Mesenchymal stem cell (in vitro differentiated cells and primary cell): ENCODE measurements around the gene PPP2R3C.
"Not testable (repeated sequence)": the region's sequence is repeated elsewhere in the genome, so short reads cannot be mapped to it uniquely, and the experiment has no call there.

Source experiments
- DNase-seq: peaks from one replicate; pipeline ENCODE4 v3.0.0-alpha.2; 2013
- H2AFZ ChIP-seq: one replicate; pipeline ENCODE4 v1.6.1; 2013; ENCODE audit warnings: low read depth, mild to moderate bottlenecking, control low read depth, inconsistent platforms, low read length, moderate library complexity
- H2AK5ac ChIP-seq: 2 replicates; pipeline ENCODE4 v1.6.1; 2013; ENCODE audit warnings: low read length, moderate library complexity, mild to moderate bottlenecking, inconsistent platforms; ENCODE audit not compliant: severe bottlenecking
- H2BK120ac ChIP-seq: one replicate; pipeline ENCODE4 v1.6.1; 2013; ENCODE audit warnings: low read depth, mild to moderate bottlenecking, inconsistent platforms, low read length, moderate library complexity
- H2BK12ac ChIP-seq, 2 experiments: one replicate each; pipeline ENCODE4 v1.6.1; 2013; ENCODE audit warnings: inconsistent platforms in 2 of 2, low read length in 2 of 2, mild to moderate bottlenecking in 2 of 2, moderate library complexity in 2 of 2, control low read depth in 1 of 2
- H2BK15ac ChIP-seq: one replicate; pipeline ENCODE4 v1.6.1; 2013; ENCODE audit warnings: mild to moderate bottlenecking, low read depth, inconsistent platforms; ENCODE audit not compliant: poor library complexity, severe bottlenecking
- H2BK5ac ChIP-seq: 2 replicates; pipeline ENCODE4 v1.6.1; 2013; ENCODE audit warnings: low read depth, mild to moderate bottlenecking, low read length, control low read depth, inconsistent platforms; ENCODE audit not compliant: poor library complexity, severe bottlenecking
- H3K14ac ChIP-seq, 2 experiments: one replicate each; pipeline ENCODE4 v1.6.1; 2013; ENCODE audit warnings: inconsistent platforms in 2 of 2, low read length in 2 of 2, control low read depth in 1 of 2, mild to moderate bottlenecking in 1 of 2, moderate library complexity in 1 of 2
- H3K18ac ChIP-seq, 2 experiments: one replicate each; pipeline ENCODE4 v1.6.1; 2013; ENCODE audit warnings: inconsistent platforms in 2 of 2, low read length in 2 of 2, control low read depth in 1 of 2, low read depth in 1 of 2, mild to moderate bottlenecking in 1 of 2
- H3K23ac ChIP-seq, 2 experiments: one replicate each; pipeline ENCODE4 v1.6.1; 2013; ENCODE audit warnings: inconsistent platforms in 2 of 2, low read length in 2 of 2, mild to moderate bottlenecking in 2 of 2, moderate library complexity in 2 of 2, control low read depth in 1 of 2
- H3K27ac ChIP-seq: 2 replicates; pipeline ENCODE4 v1.5.1; 2013; ENCODE audit warnings: mild to moderate bottlenecking, moderate library complexity, low read length, control low read depth, inconsistent platforms; ENCODE audit not compliant: poor library complexity, severe bottlenecking
- H3K27me3 ChIP-seq, 2 experiments: 2 replicates each; pipeline versions ENCODE4 v1.6.1 to v1.7.0; 2013; ENCODE audit warnings: low read length in 2 of 2, mild to moderate bottlenecking in 2 of 2, moderate library complexity in 2 of 2, control low read depth in 1 of 2, inconsistent platforms in 1 of 2; ENCODE audit not compliant: control insufficient read depth in 1 of 2, insufficient read depth in 1 of 2
- H3K36me3 ChIP-seq, 2 experiments: 2 replicates each; pipeline versions ENCODE4 v1.6.1 to v1.7.0; 2013; ENCODE audit warnings: low read length in 2 of 2, control low read depth in 1 of 2, inconsistent platforms in 1 of 2, low read depth in 1 of 2, mild to moderate bottlenecking in 1 of 2; ENCODE audit not compliant: insufficient read depth in 2 of 2, control insufficient read depth in 1 of 2
- H3K4ac ChIP-seq, 2 experiments: one replicate each; pipeline ENCODE4 v1.6.1; 2013; ENCODE audit warnings: inconsistent platforms in 2 of 2, low read length in 2 of 2, mild to moderate bottlenecking in 2 of 2, moderate library complexity in 2 of 2, control low read depth in 1 of 2, low read depth in 1 of 2
- H3K4me1 ChIP-seq: 2 replicates; pipeline ENCODE4 v1.6.1; 2013; ENCODE audit warnings: low read depth, low read length, control low read depth; ENCODE audit not compliant: control insufficient read depth, insufficient read depth
- H3K4me2 ChIP-seq: 2 replicates; pipeline ENCODE4 v1.6.1; 2013; ENCODE audit warnings: low read length, mild to moderate bottlenecking, inconsistent platforms; ENCODE audit not compliant: poor library complexity, severe bottlenecking
- H3K4me3 ChIP-seq, 2 experiments: 2 replicates each; pipeline versions ENCODE4 v1.5.1 to v1.7.0; 2013; ENCODE audit warnings: low read length in 2 of 2, mild to moderate bottlenecking in 2 of 2, control low read depth in 1 of 2, low read depth in 1 of 2; ENCODE audit not compliant: insufficient read depth in 1 of 2
- H3K79me1 ChIP-seq: replicated peaks from 2 replicates; pipeline ENCODE4 v1.6.1; 2013; ENCODE audit warnings: mild to moderate bottlenecking, control low read depth, low read length, inconsistent platforms; ENCODE audit not compliant: poor library complexity, severe bottlenecking
- H3K9ac ChIP-seq: 2 replicates; pipeline ENCODE4 v1.7.0; 2013; ENCODE audit warnings: mild to moderate bottlenecking, low read length, moderate library complexity
- H3K9me3 ChIP-seq: 2 replicates; pipeline ENCODE4 v1.7.0; 2013; ENCODE audit warnings: mild to moderate bottlenecking, low read length; ENCODE audit not compliant: control insufficient read depth
- H4K8ac ChIP-seq: one replicate; pipeline ENCODE4 v1.6.1; 2013; ENCODE audit warnings: inconsistent platforms, mild to moderate bottlenecking, low read length, moderate library complexity
- H4K91ac ChIP-seq: one replicate; pipeline ENCODE4 v1.6.1; 2013; ENCODE audit warnings: mild to moderate bottlenecking, low read length, inconsistent platforms
- WGBS: methylation state at CpG from one replicate; pipeline ENCODE4 v1.1.7; 2013; ENCODE audit warnings: mixed read lengths; 5-methylcytosine and 5-hydroxymethylcytosine counted together

Gene PPP2R3C

DNA sequence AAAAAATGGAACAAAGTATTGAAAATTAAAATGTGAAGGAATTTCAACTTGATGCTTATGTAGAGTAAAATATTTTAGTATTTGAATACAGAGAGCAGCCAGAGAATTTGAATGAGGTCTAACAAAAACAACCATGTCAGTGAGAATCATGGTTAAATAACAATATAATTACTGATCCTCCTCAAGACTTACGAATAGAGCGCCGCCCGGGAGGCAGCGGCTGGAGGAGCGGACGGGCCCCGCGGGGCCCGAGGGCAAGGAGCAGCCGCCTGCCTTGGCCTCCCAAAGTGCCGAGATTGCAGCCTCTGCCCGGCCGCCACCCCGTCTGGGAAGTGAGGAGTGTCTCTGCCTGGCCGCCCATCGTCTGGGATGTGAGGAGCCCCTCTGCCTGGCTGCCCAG is 83.5 kb downstream of the PPP2R3C start:
- not testable (repeated sequence) for H3K4ac ChIP-seq, H4K91ac ChIP-seq, H3K14ac ChIP-seq, H3K4me1 ChIP-seq, H3K23ac ChIP-seq, H3K27ac ChIP-seq, H3K79me1 ChIP-seq, H2BK5ac ChIP-seq, H3K27me3 ChIP-seq, H3K4me2 ChIP-seq, H3K4me3 ChIP-seq, H2AK5ac ChIP-seq, H2BK120ac ChIP-seq, H3K9ac ChIP-seq, H4K8ac ChIP-seq, H3K9me3 ChIP-seq, H2AFZ ChIP-seq, H2BK15ac ChIP-seq, H3K18ac ChIP-seq, H2BK12ac ChIP-seq, DNase-seq
- WGBS: 95% methylated on average over 10 of the region's 17 CpGs
- peaks cover 10 to 13% of the 10 kb centered on the region in 2 experiments for H3K36me3 ChIP-seq
